HK-2 (cell line): ENCODE data around the gene CGN.
A peak's percentile ranks its signal among the peaks of the same experiment; 100 is the strongest.

ENCODE experiments used
- DNase-seq: peaks from one replicate; pipeline ENCODE4 v3.0.0-alpha.2; 2018; ENCODE audit not compliant: unreplicated experiment

The CGN gene

GRCh38 chr1:151524736-151525135, 13.5 kb downstream of the CGN start:
- DNase-seq, result no peak

DNA sequence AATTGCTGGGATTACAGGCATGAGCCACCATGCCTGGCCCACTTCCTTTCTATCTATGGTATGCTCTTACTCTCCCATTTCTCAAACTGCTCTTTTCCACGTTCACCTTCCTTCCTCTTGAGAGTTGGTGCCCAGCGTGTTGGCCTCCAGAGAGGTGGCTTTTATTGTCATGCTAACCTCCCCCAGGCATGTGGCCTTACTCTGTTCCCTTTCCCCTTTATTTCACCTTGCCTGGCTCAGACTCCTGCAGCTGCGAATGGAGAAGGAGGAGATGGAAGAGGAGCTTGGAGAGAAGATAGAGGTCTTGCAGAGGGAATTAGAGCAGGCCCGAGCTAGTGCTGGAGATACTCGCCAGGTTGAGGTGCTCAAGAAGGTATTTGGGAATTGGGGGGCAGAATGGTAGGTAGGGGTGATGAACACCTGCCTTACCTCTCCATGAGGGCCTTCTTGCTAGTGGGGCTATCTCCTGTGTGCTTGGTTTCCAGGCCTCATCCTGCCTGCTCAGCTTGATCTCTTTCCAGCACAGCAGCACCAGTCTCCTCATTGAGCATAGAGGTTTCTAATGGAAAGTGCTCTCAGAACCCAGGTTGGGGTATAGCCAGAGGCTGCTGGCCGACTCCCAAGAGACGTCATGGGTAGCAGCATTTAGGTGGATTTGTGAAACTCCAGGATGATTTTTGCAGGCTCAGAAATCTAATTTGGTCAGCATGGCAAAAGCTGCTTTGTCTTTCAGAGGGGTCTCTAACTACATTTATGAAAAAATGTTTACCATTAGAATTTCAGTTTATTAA, 15.7 kb downstream of the CGN start:
- DNase-seq, result no peak

DNA sequence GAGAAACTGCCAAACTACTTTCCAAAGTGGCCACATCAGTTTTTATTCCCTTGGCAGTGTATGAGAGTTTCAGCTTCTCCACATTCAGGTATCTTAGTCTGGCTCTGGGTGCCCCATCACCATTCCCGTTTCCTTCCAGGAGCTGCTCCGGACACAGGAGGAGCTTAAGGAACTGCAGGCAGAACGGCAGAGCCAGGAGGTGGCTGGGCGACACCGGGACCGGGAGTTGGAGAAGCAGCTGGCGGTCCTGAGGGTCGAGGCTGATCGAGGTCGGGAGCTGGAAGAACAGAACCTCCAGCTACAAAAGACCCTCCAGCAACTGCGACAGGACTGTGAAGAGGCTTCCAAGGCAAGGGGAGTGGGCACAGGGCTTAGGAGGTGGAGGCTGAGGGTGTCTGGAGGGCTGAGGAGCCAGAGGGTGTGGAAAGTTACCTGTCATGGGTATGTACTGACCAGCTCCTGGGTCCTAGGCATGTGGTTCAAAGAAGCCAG, 18.1 kb downstream of the CGN start:
- DNase-seq, result no peak

- DNase-seq, result no peak
Observed at GRCh38 chr1:151529781-151530180, 18.6 kb downstream of the CGN start.

DNA sequence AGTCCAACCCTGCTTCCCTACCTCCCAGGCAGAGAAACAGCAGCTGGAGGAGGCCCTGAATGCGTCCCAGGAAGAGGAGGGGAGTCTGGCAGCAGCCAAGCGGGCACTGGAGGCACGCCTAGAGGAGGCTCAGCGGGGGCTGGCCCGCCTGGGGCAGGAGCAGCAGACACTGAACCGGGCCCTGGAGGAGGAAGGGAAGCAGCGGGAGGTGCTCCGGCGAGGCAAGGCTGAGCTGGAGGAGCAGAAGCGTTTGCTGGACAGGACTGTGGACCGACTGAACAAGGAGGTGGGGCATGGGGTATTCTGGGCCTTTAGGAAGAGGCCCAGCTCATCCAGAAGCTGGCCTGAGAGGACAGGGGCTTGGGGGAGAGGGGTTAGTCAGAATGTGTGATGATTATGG, 19.3 kb downstream of the CGN start:
- no peak for DNase-seq

DNA sequence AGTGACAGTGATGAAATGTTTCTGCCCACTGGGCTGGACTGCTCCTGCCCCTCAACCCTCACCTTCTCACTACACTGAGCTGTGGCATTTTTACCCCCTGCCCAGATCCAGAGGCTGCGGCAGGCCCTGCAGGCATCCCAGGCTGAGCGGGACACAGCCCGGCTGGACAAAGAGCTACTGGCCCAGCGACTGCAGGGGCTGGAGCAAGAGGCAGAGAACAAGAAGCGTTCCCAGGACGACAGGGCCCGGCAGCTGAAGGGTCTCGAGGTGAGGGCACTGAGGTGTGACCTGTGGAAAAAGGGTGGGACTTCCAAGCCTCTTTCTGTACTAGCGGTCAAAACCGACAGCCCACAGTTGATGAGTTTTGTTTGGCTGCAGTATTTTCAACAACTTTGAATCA, 22.7 kb downstream of the CGN start:
- DNase-seq, result no peak

- DNase-seq, result peak; percentile 78
Observed at GRCh38 chr1:151534662-151535278, 23.6 kb downstream of the CGN start.

DNA sequence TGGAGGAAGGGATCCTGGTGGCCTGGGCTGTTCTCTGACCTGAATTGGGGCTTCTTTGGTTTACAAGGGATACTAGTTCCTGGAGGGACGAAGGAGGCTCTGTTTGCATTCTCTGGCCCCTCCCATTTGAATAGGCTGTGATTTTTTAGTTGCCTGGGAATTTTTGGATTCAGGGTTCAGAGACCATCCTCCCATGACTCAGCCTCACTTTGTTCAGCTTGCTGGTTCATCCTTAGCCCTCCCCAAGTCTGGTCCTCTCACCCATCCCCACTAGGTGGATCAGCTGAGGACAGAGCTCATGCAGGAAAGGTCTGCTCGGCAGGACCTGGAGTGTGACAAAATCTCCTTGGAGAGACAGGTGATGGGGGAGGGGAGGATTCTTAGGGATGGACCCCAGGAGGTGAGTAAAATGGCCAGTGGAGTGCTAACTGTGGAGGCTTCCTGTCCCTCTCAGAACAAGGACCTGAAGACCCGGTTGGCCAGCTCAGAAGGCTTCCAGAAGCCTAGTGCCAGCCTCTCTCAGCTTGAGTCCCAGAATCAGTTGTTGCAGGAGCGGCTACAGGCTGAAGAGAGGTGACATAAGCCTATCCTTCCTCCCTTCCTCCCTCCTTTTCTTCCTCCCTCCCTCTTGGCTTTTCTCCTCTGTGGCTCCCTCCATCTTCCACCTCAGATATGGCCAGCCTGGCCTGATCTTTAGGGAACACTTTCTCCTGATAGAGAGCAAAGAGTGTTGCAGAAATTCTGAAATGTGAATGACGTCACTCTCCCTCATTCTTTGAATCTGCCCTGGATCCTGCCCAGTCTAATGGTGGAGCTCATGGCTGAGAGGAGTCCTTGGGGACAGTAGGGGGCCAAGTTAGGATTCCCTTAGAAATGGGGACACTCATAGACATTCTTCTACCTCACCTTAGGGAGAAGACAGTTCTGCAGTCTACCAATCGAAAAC, 24.4 kb downstream of the CGN start:
- no peak for DNase-seq

- no peak for DNase-seq
Observed at GRCh38 chr1:151536499-151536898, 25.3 kb downstream of the CGN start.

GRCh38 chr1:151537112-151537511, 25.9 kb downstream of the CGN start:
- peak; percentile 81 for DNase-seq

DNA sequence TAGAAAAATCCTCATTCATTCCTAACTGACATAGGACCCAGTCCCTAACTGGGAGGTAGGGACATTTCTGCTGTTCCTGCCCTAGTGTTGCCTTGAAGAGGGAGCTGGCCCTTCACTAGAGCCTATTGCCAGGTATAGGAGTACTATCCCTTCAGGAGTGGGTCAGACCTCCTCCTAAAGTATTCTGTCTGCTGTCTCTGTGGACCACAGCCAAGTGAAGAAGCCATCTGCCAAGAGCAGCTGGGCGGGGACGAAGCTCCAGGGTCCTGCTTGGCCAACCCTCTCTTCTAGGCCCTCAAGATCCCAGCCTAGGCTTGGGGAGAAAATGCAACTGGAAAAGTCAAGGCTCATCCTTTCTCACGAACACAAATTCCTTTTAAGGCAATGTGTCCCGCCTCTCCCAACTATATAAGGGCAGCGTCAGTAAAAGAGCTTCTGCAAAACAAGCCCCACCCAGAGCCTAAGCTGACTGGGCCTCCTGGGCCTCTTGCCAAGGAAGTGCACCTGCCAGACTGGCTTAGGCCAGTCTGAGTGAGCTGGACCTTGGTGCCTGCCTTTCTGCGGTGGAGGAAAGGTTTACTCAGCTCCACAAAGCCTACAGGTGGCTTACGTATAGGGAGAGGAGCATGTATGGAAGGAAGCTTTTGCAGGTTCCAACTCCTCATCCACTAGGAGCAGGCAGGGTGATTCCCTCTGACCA, 28.3 kb downstream of the CGN start:
- DNase-seq, result peak; percentile 94

- peak; percentile 93 for DNase-seq
Observed at GRCh38 chr1:151540021-151540981, 29.1 kb downstream of the CGN start, which contains the start of gene TUFT1. TUFT1 (plus strand) TSS chr1:151540309; CDS start chr1:151540367, 58 bp downstream.

DNA sequence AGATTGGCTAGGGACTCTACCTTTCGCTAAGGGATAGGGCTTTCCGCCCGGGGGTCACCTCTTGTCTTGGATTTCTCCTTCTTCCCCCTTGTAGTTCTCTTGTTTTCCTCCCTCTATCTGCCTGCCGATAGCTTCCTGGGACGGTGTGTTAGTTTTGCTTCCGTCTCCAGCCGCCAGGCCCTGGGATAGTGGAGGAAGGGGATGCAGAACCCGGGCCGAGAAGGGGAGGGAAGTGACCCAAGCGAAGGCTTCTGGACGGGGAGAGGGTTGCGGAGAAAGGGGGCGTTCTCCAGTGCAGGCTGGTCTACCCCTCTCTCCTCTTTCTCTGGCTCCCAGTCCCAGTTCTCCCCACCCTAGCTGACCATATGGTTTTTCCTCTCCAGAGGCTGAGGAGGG, 29.8 kb downstream of the CGN start:
- DNase-seq, result peak; percentile 41

DNA sequence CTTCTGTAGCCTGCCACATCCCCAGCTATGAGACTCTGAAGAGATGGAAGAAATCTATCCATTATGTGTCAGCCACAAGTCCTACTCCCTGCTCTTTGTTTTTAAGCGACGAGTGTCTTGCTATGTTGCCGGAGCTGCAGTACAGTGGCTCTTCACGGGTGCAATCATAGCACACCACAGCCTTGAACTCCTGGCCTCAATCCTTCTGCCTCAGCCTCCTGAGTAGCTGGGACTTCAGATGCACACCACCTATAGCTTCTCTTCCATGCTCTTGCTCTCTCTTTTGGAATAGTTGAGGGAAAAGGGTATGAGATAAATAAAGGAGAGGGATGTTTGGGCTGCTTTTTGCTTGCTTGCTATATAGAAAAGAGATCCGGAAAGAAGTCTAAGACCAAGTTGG, 30.6 kb downstream of the CGN start:
- peak; percentile 19 for DNase-seq

GRCh38 chr1:151542710-151543129, 31.5 kb downstream of the CGN start:
- peak; percentile 64 for DNase-seq

DNA sequence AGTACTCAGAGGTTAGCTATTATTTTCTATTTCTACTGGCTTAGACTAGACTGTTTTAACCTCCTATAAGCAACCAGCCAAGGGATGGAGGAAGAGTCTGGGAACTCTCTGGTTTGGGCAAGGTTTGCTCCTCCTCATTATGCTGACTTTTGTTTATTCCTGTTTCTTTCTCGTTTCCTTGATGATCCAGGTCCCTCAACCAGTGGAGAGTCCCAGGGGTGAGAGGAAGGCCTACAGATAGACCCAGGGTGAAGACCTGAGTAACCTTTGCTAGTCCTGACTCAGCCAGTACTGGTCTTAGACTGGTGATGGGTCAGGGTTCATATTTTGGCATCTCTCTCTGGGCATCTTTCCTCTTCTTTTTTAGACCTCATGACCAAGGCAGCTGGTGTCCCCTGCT, 34.4 kb downstream of the CGN start:
- DNase-seq, result no peak

DNA sequence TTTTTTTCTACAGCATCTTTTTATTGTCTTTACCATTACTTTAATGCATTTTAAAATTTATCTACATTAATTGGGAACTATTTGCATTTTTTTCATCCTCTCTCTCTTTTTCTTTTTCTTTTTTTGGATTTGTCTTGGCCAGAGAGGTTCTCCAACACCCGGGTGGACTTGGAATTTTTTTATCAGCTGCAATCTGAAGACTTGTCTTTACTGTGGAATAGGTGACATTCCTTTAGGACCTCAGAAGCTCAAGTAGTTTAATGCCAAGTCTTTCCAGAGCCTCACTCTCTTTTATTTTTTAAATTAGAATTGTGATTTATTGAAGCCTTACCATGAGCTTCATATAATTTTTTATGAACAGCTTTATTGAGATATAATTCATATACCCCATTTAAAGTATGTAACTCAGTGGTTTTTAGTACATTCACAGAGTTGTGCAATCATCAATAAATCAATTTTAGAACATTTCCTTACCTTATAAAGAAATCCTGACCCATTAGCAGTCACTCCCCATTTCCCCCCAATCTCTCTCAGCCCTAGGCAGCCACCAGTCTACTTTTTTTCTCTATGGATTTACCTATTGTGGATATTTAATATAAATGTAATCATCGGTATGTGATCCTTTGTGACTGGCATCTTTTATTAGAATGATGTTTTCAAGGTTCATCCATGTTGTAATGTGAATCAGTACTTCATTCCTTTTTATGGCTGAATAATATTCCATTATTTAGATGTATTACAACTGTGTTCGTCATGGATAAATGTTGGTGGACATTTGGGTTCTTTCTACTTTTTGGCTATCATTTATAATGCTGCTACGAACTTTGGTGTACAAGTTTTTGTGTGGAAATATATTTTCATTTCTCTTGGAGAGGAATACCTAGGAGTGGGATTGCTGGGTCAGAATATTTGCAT, 35.1 kb downstream of the CGN start:
- no peak for DNase-seq

DNA sequence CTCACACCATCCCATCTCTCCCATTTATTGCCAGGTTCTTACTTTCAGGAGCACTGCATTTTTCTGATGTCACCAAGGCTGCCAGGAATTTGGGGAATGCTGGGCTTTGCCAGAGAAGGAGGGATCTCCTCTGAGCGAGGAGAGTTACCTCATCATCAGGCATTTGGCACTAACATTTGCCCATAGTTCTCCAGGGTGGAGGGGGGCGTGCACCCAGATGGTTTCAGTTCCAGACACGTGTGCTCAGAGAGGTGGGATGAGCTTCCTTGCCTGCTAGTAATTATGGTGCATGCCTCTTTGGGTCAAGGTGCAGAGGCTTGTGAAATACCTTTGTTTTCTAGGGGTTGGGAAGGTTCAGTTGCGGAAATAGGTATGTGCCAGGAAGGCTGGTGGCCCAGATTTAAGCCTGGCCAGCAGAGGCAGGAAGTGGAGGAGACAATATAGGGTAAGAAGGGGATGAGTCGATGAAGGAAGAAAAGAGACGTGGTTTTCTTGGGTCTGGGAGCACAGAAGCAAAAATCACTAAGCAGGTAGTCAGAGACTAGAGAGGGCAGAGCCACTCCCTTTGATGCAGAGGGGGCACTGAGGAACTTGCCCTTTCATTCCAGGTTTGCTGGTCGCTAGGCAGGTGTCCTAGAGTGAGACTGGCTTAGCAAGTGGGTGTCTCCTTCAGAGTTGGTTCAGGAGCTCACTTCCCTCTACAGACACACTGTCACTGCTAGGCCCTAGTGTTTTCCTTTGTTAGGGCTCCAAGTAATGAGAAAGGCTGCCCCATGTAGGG, 36.1 kb downstream of the CGN start:
- peak; percentile 89 for DNase-seq

GRCh38 chr1:151547900-151548230, 36.7 kb downstream of the CGN start:
- DNase-seq, result peak; percentile 13
